CD4-positive, alpha-beta T cell treated with Interleukin-2 at 100 ng/mL for 4 hours (primary cell): Measurements from ENCODE around the gene TP53I11.

Experiments used
- DNase-seq: peaks from one replicate; pipeline ENCODE4 v3.0.0-alpha.2; 2020; ENCODE audit warnings: low spot score

Gene TP53I11

GRCh38 chr11:44939673-44940395 lies 10.8 kb downstream of the TP53I11 start:
- DNase-seq = no peak

- DNase-seq = no peak
Measured at GRCh38 chr11:44938066-44938691, 12.5 kb downstream of the TP53I11 start.

- DNase-seq = no peak
Measured at GRCh38 chr11:44936951-44937543, 13.6 kb downstream of the TP53I11 start.

GRCh38 chr11:44936525-44936924 lies 14.2 kb downstream of the TP53I11 start:
- peak; percentile 89 for DNase-seq

GRCh38 chr11:44934735-44935250 lies 15.9 kb downstream of the TP53I11 start:
- no peak for DNase-seq

- no peak for DNase-seq
Measured at GRCh38 chr11:44934110-44934509, 16.6 kb downstream of the TP53I11 start.

- no peak for DNase-seq
Measured at GRCh38 chr11:44931466-44931865, 19.2 kb downstream of the TP53I11 start.

- DNase-seq = no peak
Measured at GRCh38 chr11:44930588-44931302, 19.9 kb downstream of the TP53I11 start.

- DNase-seq = no peak
Measured at GRCh38 chr11:44928816-44929215, 21.9 kb downstream of the TP53I11 start.

- DNase-seq = no peak
Measured at GRCh38 chr11:44928144-44928543, 22.5 kb downstream of the TP53I11 start.

GRCh38 chr11:44927174-44927661 lies 23.5 kb downstream of the TP53I11 start:
- DNase-seq = peak; percentile 60

- DNase-seq = no peak
Measured at GRCh38 chr11:44926036-44926435, 24.6 kb downstream of the TP53I11 start.

- DNase-seq = no peak
Measured at GRCh38 chr11:44923806-44924205, 26.9 kb downstream of the TP53I11 start.

- DNase-seq = no peak
Measured at GRCh38 chr11:44923115-44923514, 27.6 kb downstream of the TP53I11 start.

GRCh38 chr11:44920451-44920850 lies 30.2 kb downstream of the TP53I11 start:
- DNase-seq = no peak

- DNase-seq = no peak
Measured at GRCh38 chr11:44917741-44918140, 32.9 kb downstream of the TP53I11 start.

GRCh38 chr11:44916801-44917385 lies 33.8 kb downstream of the TP53I11 start:
- no peak for DNase-seq

- no peak for DNase-seq
Measured at GRCh38 chr11:44916331-44916730, 34.4 kb downstream of the TP53I11 start.

GRCh38 chr11:44915621-44916020 lies 35.1 kb downstream of the TP53I11 start:
- no peak for DNase-seq

- DNase-seq = no peak
Measured at GRCh38 chr11:44915004-44915403, 35.7 kb downstream of the TP53I11 start.

GRCh38 chr11:44914105-44914504 lies 36.6 kb downstream of the TP53I11 start:
- no peak for DNase-seq

GRCh38 chr11:44913502-44913901 lies 37.2 kb downstream of the TP53I11 start:
- no peak for DNase-seq
